ENCODE data around the gene PRDM5. TPM values are rescaled to one million over a fixed set of nuclear protein-coding genes. Genes with fewer than 3 reads are reported as not detected.

The PRDM5 gene
- total and polyA plus RNA-seq, 2 donors (not counting 1 experiment from before 2014, with no cell fraction given): 8.6 to 19.0 TPM

GRCh38 chr4:120939693-120940092, 17.2 kb upstream of the PRDM5 start:
- no peak overlapping the region for H3K4me3 ChIP-seq (replicated peaks in 1 of 4; ENCODE audit: control extremely low read depth in 1 of 4, insufficient read depth in 1 of 4, low read depth in 3 of 4, low read length in 4 of 4)
- H3K27me3 ChIP-seq (ENCODE audit: control insufficient read depth, insufficient read depth, low read length): no peaks in the 10 kb centered on the region
- TF ChIP-seq EZH2 (IDR thresholded peaks at IDR 0.05; ENCODE audit: low read length, missing control alignments) (no peak), CTCF (conservative IDR thresholded peaks at IDR 0.05 in 1 of 2, IDR thresholded peaks at IDR 0.05 in 1 of 2; ENCODE audit: low read depth in 1 of 2, low read length in 2 of 2) (no peak)
- H3K27ac ChIP-seq (ENCODE audit: insufficient read depth, low read length): no peak overlapping the region
- H2AFZ ChIP-seq (ENCODE audit: low read length): no peak overlapping the region
- DNase-seq (ENCODE audit: low read depth in 2 of 2): no peak
- no peaks in the 10 kb centered on the region for H3K4me1 ChIP-seq (ENCODE audit: control insufficient read depth, extremely low read depth, insufficient read depth, low read length)
- no peaks in the 10 kb centered on the region for H4K20me1 ChIP-seq (ENCODE audit: control insufficient read depth, extremely low read depth, insufficient read depth, low read length)
- no peaks in the 10 kb centered on the region for H3K79me2 ChIP-seq (ENCODE audit: control insufficient read depth, insufficient read depth, low read length)
- no peak overlapping the region for H3K9ac ChIP-seq (ENCODE audit: insufficient read depth, low read length)
- no peaks in the 10 kb centered on the region for H3K36me3 ChIP-seq (ENCODE audit: control insufficient read depth, insufficient read depth, low read length)
- no peaks in the 10 kb centered on the region for H3K9me3 ChIP-seq (ENCODE audit: control insufficient read depth, insufficient read depth, low read depth, low read length)
- H3K4me2 ChIP-seq (ENCODE audit: extremely low read depth, insufficient read depth, low read length): no peak overlapping the region

- Histone ChIP-seq H3K27ac (ENCODE audit: insufficient read depth, low read length) (no peak overlapping the region), H3K4me3 (replicated peaks in 1 of 4; ENCODE audit: control extremely low read depth in 1 of 4, insufficient read depth in 1 of 4, low read depth in 3 of 4, low read length in 4 of 4) (no peak overlapping the region), H3K4me1 (ENCODE audit: control insufficient read depth, extremely low read depth, insufficient read depth, low read length) (no peaks in the 10 kb centered on the region), H2AFZ (ENCODE audit: low read length) (no peak overlapping the region), H3K9ac (ENCODE audit: insufficient read depth, low read length) (no peak overlapping the region), H4K20me1 (ENCODE audit: control insufficient read depth, extremely low read depth, insufficient read depth, low read length) (no peaks in the 10 kb centered on the region), H3K27me3 (ENCODE audit: control insufficient read depth, insufficient read depth, low read length) (no peaks in the 10 kb centered on the region), H3K36me3 (ENCODE audit: control insufficient read depth, insufficient read depth, low read length) (no peaks in the 10 kb centered on the region), H3K79me2 (ENCODE audit: control insufficient read depth, insufficient read depth, low read length) (no peaks in the 10 kb centered on the region), H3K4me2 (ENCODE audit: extremely low read depth, insufficient read depth, low read length) (no peak overlapping the region), H3K9me3 (ENCODE audit: control insufficient read depth, insufficient read depth, low read depth, low read length) (no peaks in the 10 kb centered on the region)
- TF ChIP-seq EZH2 (IDR thresholded peaks at IDR 0.05; ENCODE audit: low read length, missing control alignments): no peak
- no peak for TF ChIP-seq CTCF (conservative IDR thresholded peaks at IDR 0.05 in 1 of 2, IDR thresholded peaks at IDR 0.05 in 1 of 2; ENCODE audit: low read depth in 1 of 2, low read length in 2 of 2)
- no peak for DNase-seq (ENCODE audit: low read depth in 2 of 2)
Observed at GRCh38 chr4:120929847-120930246, 7.3 kb upstream of the PRDM5 start.

- Histone ChIP-seq H3K27ac (ENCODE audit: insufficient read depth, low read length) (no peak overlapping the region), H3K79me2 (ENCODE audit: control insufficient read depth, insufficient read depth, low read length) (no peaks in the 10 kb centered on the region), H3K9ac (ENCODE audit: insufficient read depth, low read length) (no peak overlapping the region), H4K20me1 (ENCODE audit: control insufficient read depth, extremely low read depth, insufficient read depth, low read length) (no peaks in the 10 kb centered on the region), H3K4me3 (replicated peaks in 1 of 4; ENCODE audit: control extremely low read depth in 1 of 4, insufficient read depth in 1 of 4, low read depth in 3 of 4, low read length in 4 of 4) (no peak overlapping the region), H3K27me3 (ENCODE audit: control insufficient read depth, insufficient read depth, low read length) (no peaks in the 10 kb centered on the region), H3K9me3 (ENCODE audit: control insufficient read depth, insufficient read depth, low read depth, low read length) (no peaks in the 10 kb centered on the region), H2AFZ (ENCODE audit: low read length) (no peak overlapping the region), H3K36me3 (ENCODE audit: control insufficient read depth, insufficient read depth, low read length) (no peaks in the 10 kb centered on the region), H3K4me2 (ENCODE audit: extremely low read depth, insufficient read depth, low read length) (no peak overlapping the region), H3K4me1 (ENCODE audit: control insufficient read depth, extremely low read depth, insufficient read depth, low read length) (no peaks in the 10 kb centered on the region)
- peak in 1 of 2 donors; percentile 17 for DNase-seq (ENCODE audit: low read depth in 2 of 2)
- TF ChIP-seq CTCF (conservative IDR thresholded peaks at IDR 0.05 in 1 of 2, IDR thresholded peaks at IDR 0.05 in 1 of 2; ENCODE audit: low read depth in 1 of 2, low read length in 2 of 2): no peak
Observed at GRCh38 chr4:120927801-120928409, 5.4 kb upstream of the PRDM5 start.

All from fibroblast of lung (primary cell).